Astrocyte of the spinal cord (primary cell): ENCODE results near the gene KIF20B.

Source experiments
- DNase-seq: peaks from one replicate; pipeline ENCODE4 v3.0.0; 2011; ENCODE audit warnings: low read depth, low spot score
- H3K4me3 ChIP-seq: 2 replicates; pipeline ENCODE4 v1.5.1; 2011; ENCODE audit warnings: low read depth, mild to moderate bottlenecking, low read length, moderate library complexity
- in situ Hi-C: cut with HindIII; loops from 2 replicates; pipeline ENCODE4 v1.10.0; 2017; ENCODE audit warnings: low sequenced_read_pairs
- TF ChIP-seq, protein P1 (sequence below): IDR thresholded peaks from 2 replicates; pipeline ENCODE4 v1.5.1; 2012; ENCODE audit warnings: low read depth, mild to moderate bottlenecking, low read length, inconsistent platforms

Gene KIF20B, protein sequence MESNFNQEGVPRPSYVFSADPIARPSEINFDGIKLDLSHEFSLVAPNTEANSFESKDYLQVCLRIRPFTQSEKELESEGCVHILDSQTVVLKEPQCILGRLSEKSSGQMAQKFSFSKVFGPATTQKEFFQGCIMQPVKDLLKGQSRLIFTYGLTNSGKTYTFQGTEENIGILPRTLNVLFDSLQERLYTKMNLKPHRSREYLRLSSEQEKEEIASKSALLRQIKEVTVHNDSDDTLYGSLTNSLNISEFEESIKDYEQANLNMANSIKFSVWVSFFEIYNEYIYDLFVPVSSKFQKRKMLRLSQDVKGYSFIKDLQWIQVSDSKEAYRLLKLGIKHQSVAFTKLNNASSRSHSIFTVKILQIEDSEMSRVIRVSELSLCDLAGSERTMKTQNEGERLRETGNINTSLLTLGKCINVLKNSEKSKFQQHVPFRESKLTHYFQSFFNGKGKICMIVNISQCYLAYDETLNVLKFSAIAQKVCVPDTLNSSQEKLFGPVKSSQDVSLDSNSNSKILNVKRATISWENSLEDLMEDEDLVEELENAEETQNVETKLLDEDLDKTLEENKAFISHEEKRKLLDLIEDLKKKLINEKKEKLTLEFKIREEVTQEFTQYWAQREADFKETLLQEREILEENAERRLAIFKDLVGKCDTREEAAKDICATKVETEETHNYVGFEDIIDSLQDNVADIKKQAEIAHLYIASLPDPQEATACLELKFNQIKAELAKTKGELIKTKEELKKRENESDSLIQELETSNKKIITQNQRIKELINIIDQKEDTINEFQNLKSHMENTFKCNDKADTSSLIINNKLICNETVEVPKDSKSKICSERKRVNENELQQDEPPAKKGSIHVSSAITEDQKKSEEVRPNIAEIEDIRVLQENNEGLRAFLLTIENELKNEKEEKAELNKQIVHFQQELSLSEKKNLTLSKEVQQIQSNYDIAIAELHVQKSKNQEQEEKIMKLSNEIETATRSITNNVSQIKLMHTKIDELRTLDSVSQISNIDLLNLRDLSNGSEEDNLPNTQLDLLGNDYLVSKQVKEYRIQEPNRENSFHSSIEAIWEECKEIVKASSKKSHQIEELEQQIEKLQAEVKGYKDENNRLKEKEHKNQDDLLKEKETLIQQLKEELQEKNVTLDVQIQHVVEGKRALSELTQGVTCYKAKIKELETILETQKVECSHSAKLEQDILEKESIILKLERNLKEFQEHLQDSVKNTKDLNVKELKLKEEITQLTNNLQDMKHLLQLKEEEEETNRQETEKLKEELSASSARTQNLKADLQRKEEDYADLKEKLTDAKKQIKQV (N-terminal part only)

DNA sequence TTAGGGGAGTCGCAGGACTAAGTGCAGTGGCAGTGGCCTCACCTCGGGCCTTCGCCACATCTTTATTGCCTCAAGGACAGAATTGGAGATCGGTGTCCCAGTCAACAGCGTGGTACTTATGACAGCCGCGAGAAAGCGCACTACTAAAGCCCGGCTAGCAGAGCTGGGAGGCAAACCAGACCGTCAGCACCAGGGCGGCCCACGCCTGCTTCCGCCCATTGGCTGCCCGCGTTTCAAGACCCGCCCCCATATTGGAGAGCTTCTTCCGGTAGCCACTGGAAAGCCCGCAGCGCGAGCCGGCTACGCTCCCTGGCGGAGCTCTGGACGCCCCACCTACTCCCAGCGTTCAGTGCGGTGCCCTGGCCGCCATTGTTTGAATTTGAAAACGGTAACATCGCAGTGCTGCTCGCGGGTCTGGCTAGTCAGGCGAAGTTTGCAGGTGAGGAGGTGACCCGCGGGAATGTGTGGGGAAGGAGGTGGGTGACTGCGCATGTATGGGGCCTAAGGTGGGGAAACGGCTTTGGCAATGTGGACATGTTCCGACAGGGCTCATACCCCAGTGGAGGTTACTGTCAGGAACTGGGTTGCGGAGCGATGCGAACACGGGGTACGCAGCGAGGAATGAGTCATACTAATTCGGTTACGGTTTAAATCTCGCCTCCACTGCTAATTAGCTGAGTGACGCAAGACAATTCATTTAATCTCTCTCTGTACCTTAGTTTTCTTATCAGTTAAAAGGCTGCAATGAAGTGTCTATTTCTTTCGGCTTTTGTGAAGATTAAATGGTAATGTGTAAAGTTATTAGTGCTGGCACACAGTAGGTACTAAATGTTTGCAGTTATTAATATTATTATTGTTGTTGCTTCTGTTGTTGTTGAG, at the start of gene KIF20B:
Gene KIF20B, plus strand, starts transcription at position 349 of the 879 bp plus-strand sequence. CDS start 3,705 bp downstream, outside the sequence.
- in situ Hi-C loops, result no loop called here
- TF ChIP-seq, protein P1, sequence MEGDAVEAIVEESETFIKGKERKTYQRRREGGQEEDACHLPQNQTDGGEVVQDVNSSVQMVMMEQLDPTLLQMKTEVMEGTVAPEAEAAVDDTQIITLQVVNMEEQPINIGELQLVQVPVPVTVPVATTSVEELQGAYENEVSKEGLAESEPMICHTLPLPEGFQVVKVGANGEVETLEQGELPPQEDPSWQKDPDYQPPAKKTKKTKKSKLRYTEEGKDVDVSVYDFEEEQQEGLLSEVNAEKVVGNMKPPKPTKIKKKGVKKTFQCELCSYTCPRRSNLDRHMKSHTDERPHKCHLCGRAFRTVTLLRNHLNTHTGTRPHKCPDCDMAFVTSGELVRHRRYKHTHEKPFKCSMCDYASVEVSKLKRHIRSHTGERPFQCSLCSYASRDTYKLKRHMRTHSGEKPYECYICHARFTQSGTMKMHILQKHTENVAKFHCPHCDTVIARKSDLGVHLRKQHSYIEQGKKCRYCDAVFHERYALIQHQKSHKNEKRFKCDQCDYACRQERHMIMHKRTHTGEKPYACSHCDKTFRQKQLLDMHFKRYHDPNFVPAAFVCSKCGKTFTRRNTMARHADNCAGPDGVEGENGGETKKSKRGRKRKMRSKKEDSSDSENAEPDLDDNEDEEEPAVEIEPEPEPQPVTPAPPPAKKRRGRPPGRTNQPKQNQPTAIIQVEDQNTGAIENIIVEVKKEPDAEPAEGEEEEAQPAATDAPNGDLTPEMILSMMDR, result peak; percentile 47
- DNase-seq, result peak; percentile 97

DNA sequence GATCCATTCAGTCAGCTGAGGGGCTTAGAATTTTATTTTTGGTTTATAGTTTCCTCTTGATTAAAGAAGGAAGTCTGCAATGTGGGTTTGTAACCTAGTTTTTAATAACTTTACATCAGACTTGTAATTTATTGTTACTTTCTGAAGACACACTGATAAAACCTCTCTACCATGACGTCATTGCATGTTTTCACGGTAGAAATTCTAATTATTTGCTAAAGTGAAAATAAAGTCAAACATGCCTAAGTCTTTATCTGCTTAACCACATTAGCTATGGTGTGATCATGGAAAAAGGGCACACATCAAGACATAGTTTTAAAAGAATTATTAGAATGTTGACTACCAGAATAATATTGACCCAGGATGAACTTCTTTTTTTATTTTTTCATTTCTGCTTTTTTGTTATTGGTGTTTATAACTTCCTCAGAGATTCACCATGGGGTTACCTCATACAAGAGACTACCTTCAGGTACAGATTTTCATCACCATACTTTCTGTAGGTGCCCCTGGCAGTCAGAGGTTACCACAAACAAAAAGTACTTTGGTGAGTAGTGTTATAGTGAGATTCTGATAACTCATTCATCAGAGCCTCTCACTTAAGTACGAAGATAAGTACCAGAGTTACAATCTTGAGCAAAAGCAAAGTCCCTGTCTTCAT, 49.3 kb upstream of the KIF20B start:
- H3K4me3 ChIP-seq, result no peak overlapping the region
- TF ChIP-seq, protein P1, result no peak
- DNase-seq, result no peak
- in situ Hi-C loops, result no loop called here

More for the DNA sequence above, at the start of gene KIF20B:
- H3K4me3 ChIP-seq, result peak within 1 kb of the TSS; percentile 90

DNA sequence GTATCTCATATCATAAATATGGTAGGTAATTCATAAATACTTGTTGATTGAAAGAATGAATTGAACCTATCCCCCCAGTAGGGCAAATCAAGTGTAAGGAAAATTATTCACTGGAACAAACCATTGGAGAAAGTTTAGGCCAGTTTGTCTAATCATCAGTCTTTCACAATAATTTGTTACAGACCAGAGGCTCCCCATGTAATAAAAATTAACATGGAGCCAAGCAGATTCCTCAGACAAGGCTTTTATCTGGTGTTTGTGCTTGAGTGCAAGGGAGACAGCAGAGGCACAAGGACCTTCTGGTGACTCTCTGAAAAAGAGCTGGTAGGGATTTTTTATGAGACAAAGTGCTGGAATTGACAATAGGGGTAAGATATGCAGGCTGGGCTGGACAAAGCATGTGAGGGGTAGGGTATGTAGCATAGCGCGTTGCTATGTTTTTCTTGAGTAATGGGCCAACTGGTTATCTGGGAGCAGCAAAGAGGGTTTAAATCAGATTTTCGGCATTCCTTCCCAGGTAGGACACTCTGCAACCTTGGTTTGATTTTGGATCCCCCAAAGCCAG, 48.5 kb upstream of the KIF20B start:
- no peak overlapping the region for H3K4me3 ChIP-seq
- in situ Hi-C loops, result no loop called here
- TF ChIP-seq, protein P1, result no peak
- no peak for DNase-seq

DNA sequence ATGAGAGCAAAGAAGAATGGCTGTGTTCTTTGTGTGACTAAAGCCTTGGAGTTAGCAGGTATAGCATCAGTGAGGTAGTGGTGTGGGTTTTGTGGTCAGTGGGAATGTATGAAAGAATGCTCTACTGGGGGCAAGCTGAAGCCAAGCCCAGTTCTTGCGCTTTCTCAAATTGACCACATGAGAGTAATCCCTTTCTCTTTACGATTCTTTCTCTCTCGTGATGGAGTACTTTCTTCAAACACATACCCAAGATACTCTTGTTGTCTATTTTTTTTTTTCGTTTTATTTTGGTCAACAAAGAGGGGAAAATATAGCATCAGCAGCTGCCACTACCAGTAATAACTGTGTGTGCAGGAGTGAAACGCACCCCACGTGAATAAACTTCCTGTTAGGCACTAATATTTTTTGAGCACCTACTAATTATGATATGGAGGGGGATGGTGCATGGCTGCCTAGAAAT, 48.0 kb upstream of the KIF20B start:
- H3K4me3 ChIP-seq, result no peak overlapping the region
- TF ChIP-seq, protein P1, result no peak
- peak; percentile 86 for DNase-seq
- in situ Hi-C loops, result no loop called here

DNA sequence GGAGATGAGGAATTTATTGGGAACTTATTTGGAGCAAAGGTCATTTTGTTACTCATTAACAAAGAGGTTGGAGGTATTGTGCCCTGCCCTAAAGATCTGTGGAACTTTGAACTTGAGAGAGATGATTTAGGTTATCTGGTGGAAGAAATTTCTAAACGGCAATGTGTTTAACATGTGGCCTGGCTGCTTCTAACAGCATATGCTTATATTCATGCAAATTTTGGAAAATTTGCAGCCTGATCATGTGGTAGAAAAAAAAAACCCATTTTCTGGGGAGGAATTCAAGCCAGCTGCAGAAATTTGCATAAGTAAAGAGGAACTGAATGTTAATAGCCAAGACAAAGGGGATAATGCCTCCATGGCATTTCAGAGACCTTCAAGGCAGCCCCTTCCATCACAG, 45.7 kb upstream of the KIF20B start:
- DNase-seq, result no peak
- in situ Hi-C loops, result no loop called here
- TF ChIP-seq, protein P1, result no peak
- no peak overlapping the region for H3K4me3 ChIP-seq
